Adrenal gland (tissue), 12 donors: ENCODE data around the gene LRRTM4. TPM values are rescaled to one million over a fixed set of nuclear protein-coding genes. Genes with fewer than 3 reads are reported as not detected.

Source experiments
- DNase-seq, 7 donors: peaks; one replicate each; pipeline ENCODE4 v3.0.0-alpha.2; 2019 to 2020
- H3K27ac ChIP-seq, 5 donors: fragments of 200-600 bp; sonication (generic) in 4 of 5; 1 replicate in 3 of 5; 2 replicates in 2 of 5; pipeline versions ENCODE4 v1.5.1 to v1.8.0; 2016 to 2020; ENCODE audit warnings: mild to moderate bottlenecking in 1 of 5
- H3K27me3 ChIP-seq: fragments of 200-600 bp; 2 replicates; pipeline ENCODE4 v1.8.0; 2021
- H3K36me3 ChIP-seq, 2 donors: fragments of 200-600 bp; replicated peaks in 1 of 2; 1 replicate in 1 of 2; 2 replicates in 1 of 2; pipeline versions ENCODE4 v1.5.1 to v1.8.0; 2018 to 2022
- H3K4me1 ChIP-seq, 2 donors: fragments of 200-600 bp; replicated peaks in 1 of 2; 1 replicate in 1 of 2; 2 replicates in 1 of 2; pipeline versions ENCODE4 v1.5.1 to v1.8.0; 2018 to 2021
- H3K4me3 ChIP-seq, 4 donors: fragments of 200-600 bp; sonication (generic) in 3 of 4; one replicate each; pipeline ENCODE4 v1.5.1; 2016 to 2018
- H3K9me3 ChIP-seq, 3 donors: fragments of 200-600 bp; sonication (generic) in 1 of 3; replicated peaks in 1 of 3; 1 replicate in 2 of 3; 2 replicates in 1 of 3; pipeline versions ENCODE4 v1.5.1 to v1.8.0; 2016 to 2021
- POLR2A ChIP-seq, 2 donors: fragments of 450-650 bp; IDR thresholded peaks; one replicate each; pipeline ENCODE4 v1.6.1; 2017; ENCODE audit warnings: antibody characterized with exemption in 2 of 2, mild to moderate bottlenecking in 2 of 2, moderate library complexity in 1 of 2
- WGBS, 4 donors: extraction: QIAGEN DNeasy Blood & Tissue Kit in 2 of 4; methylation state at CpG; one replicate each; pipeline versions ENCODE4 v1.1.5 to v1.1.7; 2013 to 2017; 5-methylcytosine and 5-hydroxymethylcytosine counted together
- intact Hi-C, 2 donors: fragments of 100-400 bp; cut with DNase I; formaldehyde crosslinking; loops; one replicate each; pipeline versions ENCODE4 v1.14.1 to v1.15.0; 2022 to 2023
- polyA plus RNA-seq, 3 donors: library from polyadenylated mRNA; stranded (reverse); fragments of 200-250 nt in 2 of 3; fragments of 350-450 nt in 1 of 3; fragmentation: Illumina TruSeq in 1 of 3; extraction: RNeasy Lipid Tissue Mini Kit (QIAGEN cat#74804) in 1 of 3; gene quantifications; one replicate each; pipeline ENCODE4 v1.2.3, GENCODE V29; 2013 to 2014
- total RNA-seq, 9 donors: library from RNA; depleted of rRNA in 4 of 9; stranded (reverse); fragments of >200 nt in 4 of 9; fragments of 120-200 nt in 1 of 9; fragmentation: NEBNext Ultra II Directional in 1 of 9; extraction: Animal tissue kit (Norgen Biotek cat#: 25700) in 1 of 9; gene quantifications; one replicate each; pipeline versions ENCODE4 v1.1.0 to v1.2.4, GENCODE V29; 2013 to 2023
- TF ChIP-seq, protein P1 (sequence below), 6 experiments: fragments of 450-650 bp in 4 of 6; fragments of 200-600 bp in 2 of 6; sonication (generic) in 1 of 6; IDR thresholded peaks; 1 replicate in 5 of 6; 2 replicates in 1 of 6; pipeline versions ENCODE4 v1.5.1 to v1.8.0; 2016 to 2021; ENCODE audit warnings: antibody characterized with exemption in 6 of 6, mild to moderate bottlenecking in 2 of 6, moderate library complexity in 1 of 6
- donor health status: healthy with polysubstance abuse.
- donor health status: Bipolar disorder and iron deficiency.
- donor health status: DM: yes; HTN: yes; CAD: no.
- donor health status: DM: no; HTN: no; CAD: no.
- donor health status: DM: no; HTN: no; CAD: no.
- donor health status: DM: yes; HTN: yes; CAD: no.

The LRRTM4 gene
- total and polyA plus RNA-seq, 12 donors: 0.07 to 0.67 (median 0.43) TPM; not detected in 4

- 49 to 57% (median 52%) methylated on average over 3 of the region's 3 CpGs for WGBS, 4 donors
These were observed 660.5 kb downstream of the LRRTM4 start for GRCh38 chr2:76861708-76862107.

DNA sequence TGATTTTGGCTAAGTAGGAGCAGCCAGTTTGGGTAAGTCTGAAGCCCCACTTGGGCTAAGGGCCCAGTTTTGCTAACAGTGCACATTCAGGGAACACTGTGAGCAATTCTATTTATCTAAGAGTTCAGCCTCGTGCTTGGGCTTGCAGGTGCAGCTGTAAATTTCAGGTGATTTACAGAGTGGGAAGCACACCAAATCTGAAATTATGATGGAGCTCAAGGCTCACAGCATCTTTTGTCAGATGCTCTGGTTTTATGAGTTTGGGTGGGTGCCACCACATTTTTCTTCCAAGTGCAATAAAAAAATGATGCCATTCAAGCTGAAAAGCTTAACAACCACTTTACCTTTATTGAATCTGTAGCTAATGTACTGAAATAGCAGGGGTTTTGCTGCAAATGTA lies 671.2 kb downstream of the LRRTM4 start:
- H3K27me3 ChIP-seq: no peaks in the 10 kb centered on the region
- H3K9me3 ChIP-seq: no peaks in the 10 kb centered on the region
- no peaks in the 10 kb centered on the region for H3K36me3 ChIP-seq
- TF ChIP-seq POLR2A (IDR thresholded peaks at IDR 0.05): no peak
- TF ChIP-seq, protein P1, sequence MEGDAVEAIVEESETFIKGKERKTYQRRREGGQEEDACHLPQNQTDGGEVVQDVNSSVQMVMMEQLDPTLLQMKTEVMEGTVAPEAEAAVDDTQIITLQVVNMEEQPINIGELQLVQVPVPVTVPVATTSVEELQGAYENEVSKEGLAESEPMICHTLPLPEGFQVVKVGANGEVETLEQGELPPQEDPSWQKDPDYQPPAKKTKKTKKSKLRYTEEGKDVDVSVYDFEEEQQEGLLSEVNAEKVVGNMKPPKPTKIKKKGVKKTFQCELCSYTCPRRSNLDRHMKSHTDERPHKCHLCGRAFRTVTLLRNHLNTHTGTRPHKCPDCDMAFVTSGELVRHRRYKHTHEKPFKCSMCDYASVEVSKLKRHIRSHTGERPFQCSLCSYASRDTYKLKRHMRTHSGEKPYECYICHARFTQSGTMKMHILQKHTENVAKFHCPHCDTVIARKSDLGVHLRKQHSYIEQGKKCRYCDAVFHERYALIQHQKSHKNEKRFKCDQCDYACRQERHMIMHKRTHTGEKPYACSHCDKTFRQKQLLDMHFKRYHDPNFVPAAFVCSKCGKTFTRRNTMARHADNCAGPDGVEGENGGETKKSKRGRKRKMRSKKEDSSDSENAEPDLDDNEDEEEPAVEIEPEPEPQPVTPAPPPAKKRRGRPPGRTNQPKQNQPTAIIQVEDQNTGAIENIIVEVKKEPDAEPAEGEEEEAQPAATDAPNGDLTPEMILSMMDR (IDR thresholded peaks at IDR 0.05): no peak
- no peak for DNase-seq
- no peaks in the 10 kb centered on the region for H3K4me1 ChIP-seq
- H3K4me3 ChIP-seq: no peak overlapping the region
- intact Hi-C loops: no loop called here
- no peak overlapping the region for H3K27ac ChIP-seq
- 35 to 70% (median 60%) methylated on average over 1 of the region's 1 CpG for WGBS, 4 donors

More at GRCh38 chr2:76861708-76862107, 660.5 kb downstream of the LRRTM4 start:
- Histone ChIP-seq H3K4me1 (no peaks in the 10 kb centered on the region), H3K9me3 (peaks cover 0 to 4% (median 0%) of the 10 kb centered on the region in 3 donors), H3K27ac (no peak overlapping the region), H3K27me3 (no peaks in the 10 kb centered on the region), H3K36me3 (no peaks in the 10 kb centered on the region), H3K4me3 (no peak overlapping the region)
- no peak for TF ChIP-seq POLR2A (IDR thresholded peaks at IDR 0.05)
- TF ChIP-seq, protein P1 (IDR thresholded peaks at IDR 0.05): no peak
- DNase-seq: no peak
- intact Hi-C loops: no loop called here

DNA sequence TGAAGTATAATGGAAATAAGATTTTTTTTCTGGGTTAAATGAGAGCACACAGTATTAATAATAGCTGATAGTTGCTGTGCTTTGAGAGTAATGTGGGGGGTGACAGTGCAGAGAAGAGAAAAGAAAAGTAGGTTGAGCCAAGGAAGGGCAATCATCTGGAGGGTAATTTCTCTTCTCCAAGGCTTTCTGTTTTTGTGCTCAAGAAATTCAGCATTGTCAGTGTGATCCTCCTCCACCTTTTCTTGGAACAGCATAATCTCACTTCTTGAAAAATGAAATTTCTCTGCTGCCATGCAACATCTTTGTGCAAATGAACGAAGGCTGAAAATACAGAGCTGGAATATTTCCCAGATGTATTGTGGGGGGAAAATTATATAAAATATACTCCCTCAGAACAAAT lies 673.1 kb downstream of the LRRTM4 start:
- H3K27ac ChIP-seq: no peak overlapping the region
- H3K9me3 ChIP-seq: no peaks in the 10 kb centered on the region
- no peaks in the 10 kb centered on the region for H3K27me3 ChIP-seq
- H3K4me3 ChIP-seq: no peak overlapping the region
- no peak for DNase-seq
- intact Hi-C loops: no loop called here
- no peaks in the 10 kb centered on the region for H3K36me3 ChIP-seq
- no peak for TF ChIP-seq POLR2A (IDR thresholded peaks at IDR 0.05)
- TF ChIP-seq, protein P1 (IDR thresholded peaks at IDR 0.05): no peak
- no peaks in the 10 kb centered on the region for H3K4me1 ChIP-seq
- WGBS, 4 donors: 64 to 79% (median 70%) methylated on average over 1 of the region's 1 CpG

DNA sequence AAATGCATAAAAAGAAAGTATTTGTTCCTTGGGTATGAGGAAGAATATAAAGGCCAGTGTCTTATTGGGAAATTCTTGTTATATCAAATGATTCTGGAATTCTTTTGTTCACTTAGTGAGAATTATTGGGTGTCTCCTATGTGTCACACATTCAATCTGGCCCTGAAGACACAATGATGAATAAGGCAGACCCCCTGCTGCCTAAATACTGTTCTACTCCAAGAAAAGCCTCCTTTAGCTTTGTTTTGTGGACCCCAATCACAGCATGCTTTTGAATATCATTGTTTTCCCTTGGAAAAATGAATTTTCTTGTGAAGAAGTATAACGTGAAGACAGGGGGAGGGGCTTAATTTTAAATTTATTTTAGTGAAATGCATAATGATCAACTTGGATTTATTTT lies 682.4 kb downstream of the LRRTM4 start:
- Histone ChIP-seq H3K36me3 (no peaks in the 10 kb centered on the region), H3K4me1 (no peaks in the 10 kb centered on the region), H3K27ac (no peak overlapping the region), H3K27me3 (no peaks in the 10 kb centered on the region), H3K9me3 (no peaks in the 10 kb centered on the region), H3K4me3 (no peak overlapping the region)
- TF ChIP-seq POLR2A (IDR thresholded peaks at IDR 0.05): no peak
- TF ChIP-seq, protein P1 (IDR thresholded peaks at IDR 0.05): no peak
- intact Hi-C loops: no loop called here
- DNase-seq: no peak
- 56 to 76% (median 63%) methylated on average over 1 of the region's 1 CpG for WGBS, 4 donors
